CD14-positive monocyte (primary cell): ENCODE results near the gene NHLRC3. TPM values are rescaled to one million over a fixed set of nuclear protein-coding genes. Genes with fewer than 3 reads are reported as not detected.

Experiments
- DNase-seq, 3 donors: peaks; one replicate each; pipeline ENCODE4 v3.0.0-alpha.2; 2011 to 2022
- H2AFZ ChIP-seq: 2 replicates; pipeline ENCODE4 v1.6.0; 2012; ENCODE audit warnings: mild to moderate bottlenecking, low read depth, low read length, inconsistent platforms; ENCODE audit not compliant: insufficient read depth, poor library complexity, severe bottlenecking
- H3K27ac ChIP-seq, 2 donors: 1 replicate in 1 of 2; 2 replicates in 1 of 2; pipeline ENCODE4 v1.5.1; 2012 to 2013; ENCODE audit warnings: low read length in 2 of 2, control low read depth in 1 of 2, inconsistent platforms in 1 of 2, low read depth in 1 of 2, mild to moderate bottlenecking in 1 of 2
- H3K27me3 ChIP-seq, 2 donors: one replicate each; pipeline versions ENCODE4 v1.6.0 to v1.6.1; 2011 to 2013; ENCODE audit warnings: low read length in 2 of 2; ENCODE audit not compliant: control insufficient read depth in 2 of 2, insufficient read depth in 2 of 2
- H3K36me3 ChIP-seq, 2 donors: replicated peaks in 1 of 2; 1 replicate in 1 of 2; 2 replicates in 1 of 2; pipeline versions ENCODE4 v1.5.1 to v1.6.1; 2012 to 2013; ENCODE audit warnings: low read length in 2 of 2, control low read depth in 1 of 2, inconsistent platforms in 1 of 2, mild to moderate bottlenecking in 1 of 2; ENCODE audit not compliant: insufficient read depth in 2 of 2, control insufficient read depth in 1 of 2
- H3K4me1 ChIP-seq, 2 donors: 1 replicate in 1 of 2; 2 replicates in 1 of 2; pipeline versions ENCODE4 v1.5.1 to v1.6.1; 2012 to 2013; ENCODE audit warnings: low read length in 2 of 2, control low read depth in 1 of 2, inconsistent platforms in 1 of 2, mild to moderate bottlenecking in 1 of 2, moderate library complexity in 1 of 2; ENCODE audit not compliant: insufficient read depth in 2 of 2, control insufficient read depth in 1 of 2
- H3K4me2 ChIP-seq: replicated peaks from 2 replicates; pipeline ENCODE3; 2012; ENCODE audit warnings: low read length, moderate library complexity, mild to moderate bottlenecking; ENCODE audit not compliant: poor library complexity, severe bottlenecking; ENCODE audit errors: extremely low read depth
- H3K4me3 ChIP-seq, 3 experiments: fragments of 200-600 bp in 1 of 3; sonication (generic) in 1 of 3; replicated peaks in 1 of 3; 1 replicate in 2 of 3; 2 replicates in 1 of 3; pipeline ENCODE4 v1.5.1; 2011 to 2013; ENCODE audit warnings: low read length in 3 of 3, mild to moderate bottlenecking in 3 of 3, control low read depth in 2 of 3, low read depth in 2 of 3, inconsistent platforms in 1 of 3, moderate library complexity in 1 of 3
- H3K79me2 ChIP-seq: 2 replicates; pipeline ENCODE4 v1.6.0; 2012; ENCODE audit warnings: mild to moderate bottlenecking, control low read depth, inconsistent platforms, low read length, moderate library complexity; ENCODE audit not compliant: insufficient read depth
- H3K9ac ChIP-seq: 2 replicates; pipeline ENCODE4 v1.6.0; 2017; ENCODE audit warnings: low read length, mild to moderate bottlenecking; ENCODE audit not compliant: insufficient read depth, poor library complexity, severe bottlenecking
- H3K9me3 ChIP-seq, 2 donors: replicated peaks in 1 of 2; 1 replicate in 1 of 2; 2 replicates in 1 of 2; pipeline versions ENCODE4 v1.5.1 to v1.6.1; 2012 to 2013; ENCODE audit warnings: low read length in 2 of 2, control low read depth in 1 of 2; ENCODE audit not compliant: control insufficient read depth in 1 of 2, insufficient read depth in 1 of 2
- H4K20me1 ChIP-seq: 2 replicates; pipeline ENCODE4 v1.6.0; 2012; ENCODE audit warnings: mild to moderate bottlenecking, low read length, control low read depth, moderate library complexity; ENCODE audit not compliant: insufficient read depth
- H3K27ac Mint-ChIP-seq, 7 donors: one replicate each; pipeline ENCODE4 v1.8.0; 2020; ENCODE audit warnings: mild to moderate bottlenecking in 7 of 7, mixed read lengths in 7 of 7, moderate library complexity in 6 of 7, inconsistent platforms in 2 of 7
- H3K27me3 Mint-ChIP-seq, 3 donors: one replicate each; pipeline ENCODE4 v1.8.0; 2021 to 2022; ENCODE audit warnings: low read depth in 3 of 3, mild to moderate bottlenecking in 3 of 3, mixed read lengths in 3 of 3, moderate library complexity in 3 of 3, inconsistent platforms in 1 of 3
- H3K36me3 Mint-ChIP-seq, 2 donors: one replicate each; pipeline ENCODE4 v1.8.0; 2020; ENCODE audit warnings: mixed read lengths in 2 of 2, inconsistent platforms in 1 of 2, mild to moderate bottlenecking in 1 of 2
- H3K4me1 Mint-ChIP-seq: one replicate; pipeline ENCODE4 v1.8.0; 2020; ENCODE audit warnings: mild to moderate bottlenecking, mixed read lengths
- H3K4me3 Mint-ChIP-seq, 2 donors: one replicate each; pipeline ENCODE4 v1.8.0; 2020; ENCODE audit warnings: mild to moderate bottlenecking in 2 of 2, mixed read lengths in 2 of 2, moderate library complexity in 1 of 2
- H3K9me3 Mint-ChIP-seq, 7 donors: one replicate each; pipeline ENCODE4 v1.8.0; 2020 to 2022; ENCODE audit warnings: mixed read lengths in 7 of 7, mild to moderate bottlenecking in 6 of 7, moderate library complexity in 6 of 7, inconsistent platforms in 2 of 7
- WGBS: methylation state at CpG from one replicate; pipeline ENCODE4 v1.1.5; 2013; ENCODE audit warnings: missing lambda C conversion rate; ENCODE audit not compliant: insufficient coverage; 5-methylcytosine and 5-hydroxymethylcytosine counted together
- intact Hi-C, 2 donors: fragments of 100-400 bp; cut with micrococcal nuclease; formaldehyde crosslinking; loops; one replicate each; pipeline versions ENCODE4 v1.15.0 to v1.15.1; 2023
- polyA plus RNA-seq, 3 donors: library from polyadenylated mRNA; depleted of rRNA in 1 of 3; unstranded in 2 of 3; stranded (reverse) in 1 of 3; fragments of 300-500 nt in 2 of 3; fragments of >200 nt in 1 of 3; fragmentation: Illumina TruSeq in 2 of 3; gene quantifications; 1 replicate in 2 of 3; 2 replicates in 1 of 3; pipeline ENCODE4 v1.2.3, GENCODE V29; 2012 to 2021
- TF ChIP-seq, protein P1 (sequence below): fragments of 200-600 bp; IDR thresholded peaks from one replicate; pipeline ENCODE4 v1.8.0; 2022; ENCODE audit warnings: antibody characterized with exemption, mild to moderate bottlenecking

NHLRC3 gene
- polyA plus RNA-seq, 3 donors, result 12.8 to 17.7 (median 13.0) TPM

GRCh38 chr13:39012608-39013007 is 25.6 kb upstream of the NHLRC3 start:
- no peak overlapping the region for H3K4me3 ChIP-seq
- no peaks in the 10 kb centered on the region for H3K27me3 ChIP-seq
- no peaks in the 10 kb centered on the region for H3K79me2 ChIP-seq
- no peaks in the 10 kb centered on the region for H3K9me3 ChIP-seq
- no peak overlapping the region for H3K4me2 ChIP-seq
- H3K9ac ChIP-seq, result no peak overlapping the region
- Mint-ChIP-seq H3K36me3 (peaks cover 72 to 79% of the 10 kb centered on the region in 2 donors), H3K27ac (no peak overlapping the region), H3K4me1 (no peaks in the 10 kb centered on the region), H3K4me3 (no peak overlapping the region), H3K27me3 (no peaks in the 10 kb centered on the region), H3K9me3 (peaks cover 0 to 2% (median 0%) of the 10 kb centered on the region in 7 donors)
- peaks cover 82 to 97% of the 10 kb centered on the region in 2 donors for H3K36me3 ChIP-seq
- DNase-seq, result no peak
- WGBS, result 95% methylated on average over 7 of the region's 7 CpGs
- H4K20me1 ChIP-seq, result no peaks in the 10 kb centered on the region
- no peak overlapping the region for H3K27ac ChIP-seq
- no peak overlapping the region for H2AFZ ChIP-seq
- H3K4me1 ChIP-seq, result no peaks in the 10 kb centered on the region
- intact Hi-C loops, result no loop called here
- TF ChIP-seq, protein P1, sequence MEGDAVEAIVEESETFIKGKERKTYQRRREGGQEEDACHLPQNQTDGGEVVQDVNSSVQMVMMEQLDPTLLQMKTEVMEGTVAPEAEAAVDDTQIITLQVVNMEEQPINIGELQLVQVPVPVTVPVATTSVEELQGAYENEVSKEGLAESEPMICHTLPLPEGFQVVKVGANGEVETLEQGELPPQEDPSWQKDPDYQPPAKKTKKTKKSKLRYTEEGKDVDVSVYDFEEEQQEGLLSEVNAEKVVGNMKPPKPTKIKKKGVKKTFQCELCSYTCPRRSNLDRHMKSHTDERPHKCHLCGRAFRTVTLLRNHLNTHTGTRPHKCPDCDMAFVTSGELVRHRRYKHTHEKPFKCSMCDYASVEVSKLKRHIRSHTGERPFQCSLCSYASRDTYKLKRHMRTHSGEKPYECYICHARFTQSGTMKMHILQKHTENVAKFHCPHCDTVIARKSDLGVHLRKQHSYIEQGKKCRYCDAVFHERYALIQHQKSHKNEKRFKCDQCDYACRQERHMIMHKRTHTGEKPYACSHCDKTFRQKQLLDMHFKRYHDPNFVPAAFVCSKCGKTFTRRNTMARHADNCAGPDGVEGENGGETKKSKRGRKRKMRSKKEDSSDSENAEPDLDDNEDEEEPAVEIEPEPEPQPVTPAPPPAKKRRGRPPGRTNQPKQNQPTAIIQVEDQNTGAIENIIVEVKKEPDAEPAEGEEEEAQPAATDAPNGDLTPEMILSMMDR, result no peak

- Mint-ChIP-seq H3K27me3 (no peaks in the 10 kb centered on the region), H3K36me3 (peaks cover 75 to 81% of the 10 kb centered on the region in 2 donors), H3K4me1 (no peaks in the 10 kb centered on the region), H3K9me3 (peaks cover 0 to 2% (median 0%) of the 10 kb centered on the region in 7 donors), H3K4me3 (no peak overlapping the region), H3K27ac (peak overlapping the region in 2 of 7 donors; percentile 14 to 43)
- Histone ChIP-seq H3K9me3 (no peaks in the 10 kb centered on the region), H3K4me1 (no peaks in the 10 kb centered on the region), H3K27ac (no peak overlapping the region), H3K9ac (no peak overlapping the region), H4K20me1 (no peaks in the 10 kb centered on the region), H3K36me3 (peaks cover 89 to 99% of the 10 kb centered on the region in 2 donors), H3K79me2 (no peaks in the 10 kb centered on the region), H2AFZ (no peak overlapping the region), H3K27me3 (no peaks in the 10 kb centered on the region), H3K4me2 (no peak overlapping the region), H3K4me3 (no peak overlapping the region)
- DNase-seq, result no peak
- intact Hi-C loops, result no loop called here
- WGBS, result 92% methylated on average over 5 of the region's 5 CpGs
- TF ChIP-seq, protein P1, result no peak
Measured at GRCh38 chr13:39013462-39013861, 24.8 kb upstream of the NHLRC3 start.
